Measurements from ENCODE around the gene MUC13. TPM values are rescaled to one million over a fixed set of nuclear protein-coding genes. Genes with fewer than 3 reads are reported as not detected.
A peak's percentile ranks its signal among the peaks of the same experiment; 100 is the strongest.

MUC13 gene
- polyA plus RNA-seq, 12 donors = 0.13 to 77.6 (median 0.58) TPM; not detected in 9

- no peak for DNase-seq
Observed at GRCh38 chr3:124950026-124950425, 15.5 kb upstream of the MUC13 start.

DNA sequence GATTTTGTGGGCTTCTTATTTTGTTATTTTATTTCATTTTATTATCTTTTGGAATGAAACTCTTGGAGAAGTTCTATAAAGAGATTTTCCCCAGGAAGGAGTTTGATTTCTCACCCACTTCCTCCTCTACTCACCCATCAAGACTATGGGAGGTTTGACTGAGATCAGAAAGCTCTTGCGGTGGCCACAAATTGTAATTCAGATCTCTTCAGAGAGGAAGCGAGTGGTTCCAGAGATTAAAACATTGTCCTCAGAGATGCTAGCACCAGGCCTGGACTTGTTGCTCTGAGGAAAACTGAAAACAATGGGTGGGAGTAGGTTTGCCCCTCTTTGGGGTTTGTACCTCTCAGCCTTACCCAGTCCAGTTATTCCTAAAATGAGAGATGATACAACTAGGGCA is 8.1 kb upstream of the MUC13 start:
- DNase-seq = no peak

DNA sequence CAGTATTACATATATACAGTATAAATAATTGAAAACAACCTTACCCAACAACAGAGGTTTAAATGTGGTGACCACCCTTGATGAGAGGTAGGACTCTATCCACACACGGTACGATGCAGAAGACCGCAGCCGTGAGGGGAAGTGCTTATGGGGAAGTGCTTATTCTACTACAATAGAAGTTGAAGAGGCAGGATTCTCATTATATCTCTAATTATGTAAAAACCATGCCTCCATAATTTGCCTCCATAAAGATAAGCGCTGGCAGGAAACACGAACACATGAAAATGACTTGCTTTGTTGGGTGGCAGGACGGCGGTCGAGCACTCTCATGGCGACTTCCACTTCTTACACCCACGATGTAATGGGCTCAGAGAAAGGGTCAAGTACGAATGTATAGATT is 7.2 kb upstream of the MUC13 start:
- no peak for DNase-seq

- no peak for DNase-seq
Observed at GRCh38 chr3:124939661-124940060, 5.1 kb upstream of the MUC13 start.

DNA sequence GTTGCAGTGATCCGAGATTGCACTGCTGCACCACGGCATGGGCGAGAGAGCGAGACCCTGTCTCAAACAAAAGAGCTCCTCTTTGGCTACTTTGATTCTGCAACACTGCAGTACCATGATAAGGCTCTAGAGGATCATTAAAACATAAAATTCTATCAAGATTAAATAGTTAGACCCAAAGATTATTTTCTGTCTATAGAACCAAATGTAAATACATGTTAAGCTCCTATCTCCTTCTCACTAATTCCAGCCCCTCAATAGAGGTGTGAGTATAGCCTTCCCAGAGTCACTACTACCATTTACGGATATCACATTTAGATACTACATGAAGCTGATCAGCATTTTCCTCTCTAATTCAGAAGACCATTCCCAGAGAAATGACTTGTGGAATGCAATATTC is 4.3 kb upstream of the MUC13 start:
- no peak for DNase-seq

- DNase-seq = no peak
Observed at GRCh38 chr3:124937049-124937448, 2.5 kb upstream of the MUC13 start.

DNA sequence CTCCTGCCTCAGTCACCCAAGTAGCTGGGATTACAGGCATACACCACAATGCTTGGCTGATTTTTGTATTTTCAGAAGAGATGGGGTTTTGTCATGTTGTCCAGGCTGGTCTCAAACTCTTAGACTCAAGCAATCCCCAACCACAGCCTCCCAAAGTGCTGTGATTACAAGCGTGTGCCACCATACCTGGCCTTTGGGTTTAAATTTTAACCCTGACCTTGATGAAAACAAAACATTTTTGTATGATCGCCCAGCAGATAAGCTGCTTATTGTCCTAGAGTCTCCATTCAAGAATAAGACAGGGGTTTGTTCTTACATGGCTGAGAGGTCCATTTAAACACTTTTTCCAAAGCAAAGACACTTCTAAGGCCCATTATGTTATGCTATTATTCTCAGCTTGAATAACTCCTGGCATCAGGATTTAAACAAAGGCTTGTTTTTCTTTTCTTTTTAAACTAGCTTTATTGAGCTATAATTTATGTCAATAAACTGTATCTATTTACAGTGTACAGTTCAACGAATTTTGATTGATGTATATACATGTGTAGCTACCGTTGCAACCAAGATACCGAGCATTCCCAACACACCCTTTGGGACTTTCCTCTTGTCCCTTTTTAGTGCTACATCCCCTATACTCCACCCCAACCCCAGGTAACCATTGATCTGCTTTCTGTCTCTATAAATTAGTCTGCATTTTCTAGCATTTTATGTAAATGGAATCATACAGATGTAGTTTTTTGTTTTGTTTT is 1.4 kb upstream of the MUC13 start:
- DNase-seq = no peak

DNA sequence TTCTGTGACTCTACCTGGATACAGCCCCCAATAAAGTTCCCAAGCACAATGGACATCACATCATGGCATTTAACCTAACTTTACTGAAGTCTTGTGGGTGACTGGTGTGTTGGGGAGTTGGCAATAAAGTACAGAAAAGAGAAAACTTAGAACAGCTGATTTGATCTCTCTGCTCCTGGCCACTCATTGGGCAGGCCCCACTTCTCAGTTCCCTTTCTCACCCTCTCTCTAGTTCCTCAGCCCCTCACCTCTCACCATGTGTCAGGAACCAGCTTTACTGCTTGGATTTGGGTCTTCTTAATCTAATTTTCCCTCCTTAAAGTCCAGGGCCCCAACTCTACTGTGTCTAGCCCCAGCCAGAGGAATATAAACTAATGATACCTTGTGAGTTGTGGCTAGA is 713 bp upstream of the MUC13 start:
- DNase-seq = no peak

- peak; percentile 68 for DNase-seq
Observed at GRCh38 chr3:124928333-124929202, 6.0 kb downstream of the MUC13 start.

DNA sequence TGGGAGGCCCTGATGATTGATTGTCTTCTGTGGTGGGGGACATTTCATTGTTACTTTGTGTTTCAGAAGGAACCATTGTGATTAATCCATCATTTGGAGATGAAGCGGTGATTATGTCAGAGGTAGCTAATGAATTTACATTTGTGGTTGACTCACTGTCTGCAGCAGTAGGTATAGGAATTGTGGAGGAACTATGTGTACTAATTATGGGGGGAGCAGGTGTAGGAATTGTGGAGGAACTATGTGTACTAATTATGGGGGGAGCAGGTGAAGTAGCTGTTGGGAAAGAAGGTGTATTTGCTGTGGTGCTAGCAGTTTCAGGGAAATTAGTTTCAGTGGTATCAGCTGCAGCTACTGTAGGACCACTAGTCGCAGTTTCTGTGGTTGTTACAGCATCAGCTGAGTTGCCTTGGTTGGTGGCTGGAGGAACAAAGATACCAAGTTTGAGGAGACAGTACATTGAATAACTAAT is 6.9 kb downstream of the MUC13 start:
- DNase-seq = no peak

GRCh38 chr3:124926426-124927101 is 8.0 kb downstream of the MUC13 start:
- DNase-seq = no peak

- no peak for DNase-seq
Observed at GRCh38 chr3:124924741-124925140, 9.8 kb downstream of the MUC13 start.

DNA sequence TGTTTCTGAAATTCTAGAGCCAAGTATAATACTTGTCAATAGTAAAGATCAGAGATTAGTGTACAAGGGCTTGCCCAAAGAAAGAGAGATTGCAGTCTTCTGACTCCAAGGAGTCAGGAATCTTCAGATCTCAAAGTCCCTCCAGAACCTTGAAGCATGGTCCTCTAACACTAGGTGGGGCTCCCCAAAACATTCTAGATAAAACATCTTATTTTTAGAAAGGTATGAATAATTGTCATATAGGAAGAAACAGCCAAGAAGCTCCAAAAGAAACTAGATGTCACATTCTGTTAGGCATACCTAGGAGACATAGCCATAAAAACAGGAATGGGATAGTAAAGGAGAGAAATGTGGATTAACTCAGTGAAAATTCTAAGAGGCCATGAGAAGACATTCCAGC is 10.7 kb downstream of the MUC13 start:
- DNase-seq = no peak

DNA sequence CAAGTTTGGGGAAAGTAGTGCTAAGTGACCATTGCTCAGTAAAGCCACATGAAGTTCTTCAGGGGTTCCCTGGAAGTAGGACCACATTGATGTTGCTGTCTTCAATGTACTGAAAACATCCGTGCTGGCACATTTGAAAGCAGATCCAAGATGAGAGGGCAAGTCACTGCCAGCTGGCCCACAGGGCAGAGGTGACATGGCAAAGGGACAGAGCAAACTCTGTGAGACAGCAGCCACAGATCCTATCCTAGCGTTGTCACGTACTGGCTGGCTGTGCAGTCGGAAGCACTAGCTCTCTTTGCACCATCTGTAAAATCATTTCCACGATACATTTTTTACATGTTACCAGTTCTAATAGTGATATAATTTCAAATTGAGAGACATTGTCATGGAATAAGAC is 13.8 kb downstream of the MUC13 start:
- DNase-seq = no peak

DNA sequence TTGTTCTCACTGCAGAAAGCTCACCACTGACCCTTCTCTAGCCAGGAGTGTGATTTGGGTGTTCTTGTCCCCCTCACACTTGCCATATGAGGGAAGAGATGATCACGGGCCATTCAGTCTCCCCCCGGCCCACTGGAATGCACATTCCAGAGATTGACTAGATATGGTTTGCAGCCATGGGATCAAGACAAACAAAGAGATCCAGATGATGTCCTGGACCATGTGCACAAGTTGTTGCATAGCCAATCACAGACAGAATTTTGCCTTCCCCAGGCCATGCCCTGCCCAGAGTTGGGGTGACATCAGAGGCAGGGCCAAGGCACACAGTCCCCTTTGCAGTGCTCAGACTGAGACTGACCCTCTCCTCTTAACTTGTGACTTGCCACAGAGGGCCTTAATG is 14.8 kb downstream of the MUC13 start:
- DNase-seq = no peak

DNA sequence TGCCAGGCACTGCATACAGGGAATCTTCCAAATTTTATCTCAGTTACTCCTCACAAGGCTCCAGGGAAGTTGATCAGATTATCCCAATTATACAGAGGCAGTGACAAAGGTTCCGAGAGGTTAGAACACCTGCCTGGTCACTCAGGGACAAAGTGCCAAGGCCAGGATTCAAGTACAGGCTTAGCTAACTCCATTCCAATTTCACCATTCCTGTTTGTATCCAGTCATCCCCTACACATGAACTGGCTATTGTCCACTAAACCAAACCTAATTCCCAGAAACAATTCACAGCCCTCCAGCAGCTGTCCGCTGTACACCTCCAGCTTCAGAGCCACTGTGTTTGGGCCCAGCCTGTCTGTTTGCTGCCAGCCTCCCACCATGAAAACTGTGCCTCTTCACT is 16.0 kb downstream of the MUC13 start:
- DNase-seq = no peak

- no peak for DNase-seq
Observed at GRCh38 chr3:124916837-124917409, 17.6 kb downstream of the MUC13 start.

- DNase-seq = no peak
Observed at GRCh38 chr3:124915254-124915653, 19.3 kb downstream of the MUC13 start.

DNA sequence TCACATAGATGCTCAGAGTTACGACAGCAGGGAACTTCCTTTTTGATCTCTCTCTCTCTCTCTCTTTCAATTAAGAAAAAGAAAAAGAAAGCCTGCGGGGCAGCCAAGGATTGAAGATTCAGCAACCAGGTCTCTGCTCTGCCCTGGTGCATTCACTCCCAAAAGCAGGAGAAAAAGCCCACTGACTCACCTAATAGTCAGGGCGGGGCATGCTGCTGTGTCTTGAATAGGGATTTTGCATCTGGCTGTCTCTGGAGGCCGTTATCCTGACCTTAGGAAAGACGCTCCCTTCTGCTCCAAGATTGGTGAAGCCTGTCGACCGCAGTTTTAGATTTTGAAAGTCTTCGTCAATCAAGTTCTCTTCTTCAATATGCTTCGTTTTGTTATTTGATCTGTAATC is 26.6 kb downstream of the MUC13 start:
- no peak for DNase-seq

GRCh38 chr3:124904835-124905492 is 29.6 kb downstream of the MUC13 start:
- no peak for DNase-seq

All from muscle of arm (tissue), 12 donors.